Measurements from ENCODE around the gene PADI3. TPM values are rescaled to one million over a fixed set of nuclear protein-coding genes. Genes with fewer than 3 reads are reported as not detected.

PADI3 gene
- total and polyA plus RNA-seq, 2 of the 4 experiments (the other 2 are of a cell fraction), result not detected

DNA sequence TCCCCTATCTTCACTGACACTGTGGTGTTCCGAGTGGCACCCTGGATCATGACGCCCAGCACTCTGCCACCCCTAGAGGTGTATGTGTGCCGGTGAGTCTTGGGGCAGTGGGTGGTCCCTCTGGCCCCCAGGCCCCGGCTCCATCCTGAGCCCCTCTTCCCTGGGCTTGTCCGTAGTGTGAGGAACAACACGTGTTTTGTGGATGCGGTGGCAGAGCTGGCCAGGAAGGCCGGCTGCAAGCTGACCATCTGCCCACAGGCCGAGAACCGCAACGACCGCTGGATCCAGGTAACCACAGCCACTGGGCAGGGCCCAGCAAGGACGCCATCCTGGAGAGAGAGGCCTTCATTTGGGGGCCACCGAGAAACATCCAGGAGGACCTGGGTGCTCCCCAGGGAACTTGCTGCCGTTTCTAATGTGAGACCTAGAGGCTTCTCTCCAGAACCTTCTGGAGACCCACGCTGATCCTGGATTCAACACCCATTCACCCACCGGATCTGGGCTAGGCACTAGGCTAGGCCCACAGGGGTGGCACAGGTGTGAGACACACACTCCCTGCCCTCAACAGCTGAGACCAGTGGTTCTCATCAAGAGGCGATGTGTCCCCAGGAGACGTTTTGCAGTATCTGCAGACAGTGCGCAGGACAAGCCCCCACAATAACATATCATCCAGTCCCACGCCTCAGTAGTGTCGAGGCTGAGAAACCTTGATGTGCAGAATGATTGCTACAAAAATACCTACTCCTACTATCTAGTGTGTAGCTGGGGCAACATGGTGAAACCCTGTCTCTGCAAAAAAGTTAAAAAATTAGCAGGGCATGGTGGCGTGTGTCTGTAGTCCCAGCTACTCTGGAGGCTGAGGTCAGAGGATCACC, 22.2 kb downstream of the PADI3 start (continued):
- no peak for TF ChIP-seq SMC3 (IDR thresholded peaks at IDR 0.05; ENCODE audit: low read depth, low read length)

GRCh38 chr1:17272066-17272465, 23.2 kb downstream of the PADI3 start:
- Histone ChIP-seq H3K4ac (ENCODE audit: low read depth, low read length) (no peak overlapping the region), H3K79me1 (ENCODE audit: low read depth in 1 of 2, low read length in 2 of 2) (no peaks in the 10 kb centered on the region), H2AFZ (replicated peaks; ENCODE audit: low read length, poor library complexity) (no peak overlapping the region), H2AK5ac (ENCODE audit: low read depth, low read length) (no peak overlapping the region), H3K4me2 (ENCODE audit: low read depth, low read length) (no peak overlapping the region), H4K20me1 (ENCODE audit: insufficient read depth, low read length) (no peaks in the 10 kb centered on the region), H4K8ac (ENCODE audit: low read depth in 2 of 2, low read length in 2 of 2) (no peak overlapping the region), H3K4me1 (ENCODE audit: control insufficient read depth, insufficient read depth, low read length) (no peaks in the 10 kb centered on the region), H3K9me1 (ENCODE audit: insufficient read depth, low read length) (no peaks in the 10 kb centered on the region), H3K9me3 (ENCODE audit: control insufficient read depth, insufficient read depth, low read length) (no peaks in the 10 kb centered on the region), H2BK120ac (ENCODE audit: low read depth, low read length) (no peak overlapping the region), H2BK15ac (ENCODE audit: low read depth, low read length) (no peak overlapping the region), H3K18ac (ENCODE audit: low read depth, low read length) (no peak overlapping the region), H3K56ac (ENCODE audit: extremely low read depth, insufficient read depth, low read length) (no peak overlapping the region), H3K27ac (ENCODE audit: insufficient read depth, low read length) (no peak overlapping the region), H2BK5ac (ENCODE audit: low read depth, low read length, poor library complexity, severe bottlenecking) (no peak overlapping the region), H2AK9ac (replicated peaks; ENCODE audit: low read depth, low read length, poor library complexity) (no peak overlapping the region), H3K9ac (ENCODE audit: low read depth, low read length) (no peak overlapping the region), H3K36me3 (ENCODE audit: control insufficient read depth, insufficient read depth, low read length) (no peaks in the 10 kb centered on the region), H4K5ac (ENCODE audit: low read depth, low read length) (no peak overlapping the region), H2BK20ac (ENCODE audit: low read depth, low read length) (no peak overlapping the region), H3K27me3 (ENCODE audit: control insufficient read depth, insufficient read depth, low read length) (peaks cover 12% of the 10 kb centered on the region), H4K91ac (ENCODE audit: insufficient read depth, low read depth, low read length) (no peak overlapping the region), H3K23ac (ENCODE audit: low read depth, low read length) (no peak overlapping the region), H3K14ac (replicated peaks; ENCODE audit: low read depth, low read length) (no peak overlapping the region), H3K4me3 (ENCODE audit: insufficient read depth, low read depth, low read length) (no peak overlapping the region)
- intact Hi-C loops (cut with micrococcal nuclease) (no loop called here), dilution Hi-C loops (cut with HindIII; ENCODE audit: low sequenced_read_pairs, unreplicated experiment) (no loop called here), in situ Hi-C loops (cut with MboI; ENCODE audit: low sequenced_read_pairs) (no loop called here)
- DNase-seq (no peak), ATAC-seq (ENCODE audit: low read depth) (no peak)
- CTCF ChIA-PET, result no interaction called here
- POLR2A ChIA-PET (ENCODE audit: unreplicated experiment), result no interaction called here
- WGBS, 2 experiments (ENCODE audit: extremely low coverage in 2 of 2, insufficient read length in 1 of 2), result 82% methylated on average over 3 of the region's 6 CpGs; no CpG with 5 or more reads in 1 of the 2 experiments
- no TSS peak for BruUV-seq (replicated peaks)
- TF ChIP-seq NFE2L2 (IDR thresholded peaks at IDR 0.05; ENCODE audit: low read depth, low read length) (no peak), CEBPB (IDR thresholded peaks at IDR 0.05; ENCODE audit: low read depth, low read length) (no peak), BHLHE40 (IDR thresholded peaks at IDR 0.05; ENCODE audit: low read depth, low read length) (no peak), POLR2A (IDR thresholded peaks at IDR 0.05; ENCODE audit: low read depth, low read length) (no peak), FOS (IDR thresholded peaks at IDR 0.05; ENCODE audit: low read depth, low read length) (no peak), SMC3 (IDR thresholded peaks at IDR 0.05; ENCODE audit: low read depth, low read length) (no peak), USF2 (IDR thresholded peaks at IDR 0.05; ENCODE audit: low read depth, low read length) (no peak), MXI1 (IDR thresholded peaks at IDR 0.05; ENCODE audit: borderline replicate concordance, low read depth, low read length) (no peak), MAZ (IDR thresholded peaks at IDR 0.05; ENCODE audit: borderline replicate concordance, low read depth, low read length) (no peak), CTCF (conservative IDR thresholded peaks at IDR 0.05; ENCODE audit: low read depth, low read length) (no peak), RAD21 (IDR thresholded peaks at IDR 0.05; ENCODE audit: low read length) (no peak), RCOR1 (IDR thresholded peaks at IDR 0.05; ENCODE audit: insufficient replicate concordance, low read length) (no peak), CHD1 (IDR thresholded peaks at IDR 0.05; ENCODE audit: low read depth, low read length) (no peak)
